Right atrium auricular region (tissue), 2 donors: ENCODE measurements around the gene UHRF1. TPM values are rescaled to one million over a fixed set of nuclear protein-coding genes. Genes with fewer than 3 reads are reported as not detected.

Experiments used
- microRNA-seq, 2 donors: library from miRNA; unstranded; fragments of <30 nt; microRNA quantifications; one replicate each; pipeline ENCODE4, GENCODE V29; 2016 to 2017; ENCODE audit warnings: borderline number of aligned reads in 2 of 2, borderline replicate concordance in 1 of 2
- total RNA-seq, 2 donors: library from RNA; depleted of rRNA; stranded (reverse); fragments of >200 nt; gene quantifications; one replicate each; pipeline ENCODE4 v1.1.0, GENCODE V29; 2016

UHRF1 gene
- total RNA-seq, 2 donors from 2014 or later: 0.28 to 0.33 TPM

Small RNA genes within 50 kb of the gene (microRNA-seq; reads per million reads assigned to microRNA genes)
- gene MIR4747: 0 reads per million in 2 donors

Other genes with a start within 250 kb of the UHRF1 start
- 10 to 100 TPM; 26.3 to 36.6 TPM for gene MYDGF, start 239.2 kb upstream of the UHRF1 start, total RNA-seq
- gene DPP9, start 185.7 kb upstream of the UHRF1 start, total RNA-seq: 10 to 100 TPM; 36.2 to 50.4 TPM
- 10 to 100 TPM; 30.5 to 51.3 TPM for gene FEM1A, start 117.8 kb upstream of the UHRF1 start, total RNA-seq
- gene TICAM1, start 77.8 kb upstream of the UHRF1 start, total RNA-seq: 1 to 10 TPM; 3.0 to 7.6 TPM
- 10 to 100 TPM; 23.3 to 27.2 TPM for gene PLIN3, start 41.8 kb upstream of the UHRF1 start, total RNA-seq
- not detected for gene ARRDC5, start 6.6 kb upstream of the UHRF1 start, total RNA-seq
- gene KDM4B, start 59.6 kb downstream of the UHRF1 start, total RNA-seq: 10 to 100 TPM; 17.6 to 26.0 TPM